Effector memory CD4-positive, alpha-beta T cell (primary cell): ENCODE data around the gene TTLL12.

Experiments
- DNase-seq, 3 donors: peaks; one replicate each; pipeline ENCODE4 v3.0.0-alpha.2; 2020
- H3K27ac ChIP-seq: 2 replicates; pipeline ENCODE4 v1.7.0; 2013; ENCODE audit warnings: mild to moderate bottlenecking, low read length, moderate library complexity; ENCODE audit not compliant: insufficient read depth, poor library complexity, severe bottlenecking
- H3K27me3 ChIP-seq: replicated peaks from 2 replicates; pipeline ENCODE4 v1.7.0; 2013; ENCODE audit warnings: mild to moderate bottlenecking, low read length; ENCODE audit not compliant: insufficient read depth, control insufficient read depth, poor library complexity, severe bottlenecking
- H3K36me3 ChIP-seq: 2 replicates; pipeline ENCODE4 v1.7.0; 2013; ENCODE audit warnings: mild to moderate bottlenecking, low read length, moderate library complexity; ENCODE audit not compliant: control insufficient read depth, insufficient read depth
- H3K4me1 ChIP-seq: 2 replicates; pipeline ENCODE4 v1.7.0; 2013; ENCODE audit warnings: low read length, mild to moderate bottlenecking; ENCODE audit not compliant: control insufficient read depth, insufficient read depth, poor library complexity, severe bottlenecking
- H3K4me3 ChIP-seq: 2 replicates; pipeline ENCODE4 v1.7.0; 2013; ENCODE audit warnings: low read length, low read depth, mild to moderate bottlenecking; ENCODE audit not compliant: insufficient read depth, poor library complexity, severe bottlenecking
- H3K9me3 ChIP-seq: 2 replicates; pipeline ENCODE4 v1.7.0; 2013; ENCODE audit warnings: mild to moderate bottlenecking, low read length, moderate library complexity; ENCODE audit not compliant: control insufficient read depth

The TTLL12 gene

GRCh38 chr22:43200555-43200954 lies 13.6 kb upstream of the TTLL12 start:
- H3K27ac ChIP-seq, result no peak overlapping the region
- no peak overlapping the region for H3K4me3 ChIP-seq
- no peak for DNase-seq
- no peaks in the 10 kb centered on the region for H3K9me3 ChIP-seq
- H3K4me1 ChIP-seq, result no peaks in the 10 kb centered on the region
- no peaks in the 10 kb centered on the region for H3K36me3 ChIP-seq
- H3K27me3 ChIP-seq, result no peaks in the 10 kb centered on the region

GRCh38 chr22:43200031-43200430 lies 13.1 kb upstream of the TTLL12 start:
- H3K4me1 ChIP-seq, result no peaks in the 10 kb centered on the region
- no peak overlapping the region for H3K27ac ChIP-seq
- no peaks in the 10 kb centered on the region for H3K27me3 ChIP-seq
- no peak for DNase-seq
- H3K9me3 ChIP-seq, result no peaks in the 10 kb centered on the region
- H3K4me3 ChIP-seq, result no peak overlapping the region
- no peaks in the 10 kb centered on the region for H3K36me3 ChIP-seq

DNA sequence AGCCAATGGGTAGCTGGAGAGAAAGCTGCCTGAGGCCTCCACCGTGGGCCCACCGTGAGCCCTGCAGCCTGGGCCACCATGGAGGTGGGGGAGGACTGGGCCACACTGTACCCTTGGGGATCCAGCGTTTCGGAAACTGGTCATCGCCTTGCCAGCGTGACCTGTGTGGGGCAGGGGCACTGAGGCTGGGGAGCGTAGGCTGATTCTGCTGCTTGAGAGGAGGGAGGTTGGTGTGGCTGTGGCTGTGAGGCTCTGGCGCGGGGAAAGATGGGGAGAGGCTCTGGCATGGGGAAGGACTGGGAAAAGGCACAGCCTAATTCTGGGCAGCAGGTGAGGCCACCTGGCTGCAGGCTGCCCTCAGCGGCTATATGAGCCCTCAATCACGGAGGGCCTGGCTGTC lies 12.6 kb upstream of the TTLL12 start:
- no peak for DNase-seq
- no peaks in the 10 kb centered on the region for H3K4me1 ChIP-seq
- H3K27me3 ChIP-seq, result no peaks in the 10 kb centered on the region

GRCh38 chr22:43198936-43199335 lies 12.0 kb upstream of the TTLL12 start:
- H3K4me1 ChIP-seq, result no peaks in the 10 kb centered on the region
- no peak overlapping the region for H3K27ac ChIP-seq
- no peaks in the 10 kb centered on the region for H3K27me3 ChIP-seq
- H3K36me3 ChIP-seq, result no peaks in the 10 kb centered on the region
- DNase-seq, result no peak
- no peaks in the 10 kb centered on the region for H3K9me3 ChIP-seq
- H3K4me3 ChIP-seq, result no peak overlapping the region

More for the DNA sequence above, 12.6 kb upstream of the TTLL12 start:
- H3K36me3 ChIP-seq, result no peaks in the 10 kb centered on the region
- H3K4me3 ChIP-seq, result no peak overlapping the region
- no peaks in the 10 kb centered on the region for H3K9me3 ChIP-seq
- H3K27ac ChIP-seq, result no peak overlapping the region

GRCh38 chr22:43198126-43198525 lies 11.2 kb upstream of the TTLL12 start:
- H3K4me1 ChIP-seq, result no peaks in the 10 kb centered on the region
- no peaks in the 10 kb centered on the region for H3K36me3 ChIP-seq
- no peak for DNase-seq
- H3K4me3 ChIP-seq, result no peak overlapping the region
- H3K9me3 ChIP-seq, result no peaks in the 10 kb centered on the region
- H3K27me3 ChIP-seq, result no peaks in the 10 kb centered on the region
- H3K27ac ChIP-seq, result no peak overlapping the region

DNA sequence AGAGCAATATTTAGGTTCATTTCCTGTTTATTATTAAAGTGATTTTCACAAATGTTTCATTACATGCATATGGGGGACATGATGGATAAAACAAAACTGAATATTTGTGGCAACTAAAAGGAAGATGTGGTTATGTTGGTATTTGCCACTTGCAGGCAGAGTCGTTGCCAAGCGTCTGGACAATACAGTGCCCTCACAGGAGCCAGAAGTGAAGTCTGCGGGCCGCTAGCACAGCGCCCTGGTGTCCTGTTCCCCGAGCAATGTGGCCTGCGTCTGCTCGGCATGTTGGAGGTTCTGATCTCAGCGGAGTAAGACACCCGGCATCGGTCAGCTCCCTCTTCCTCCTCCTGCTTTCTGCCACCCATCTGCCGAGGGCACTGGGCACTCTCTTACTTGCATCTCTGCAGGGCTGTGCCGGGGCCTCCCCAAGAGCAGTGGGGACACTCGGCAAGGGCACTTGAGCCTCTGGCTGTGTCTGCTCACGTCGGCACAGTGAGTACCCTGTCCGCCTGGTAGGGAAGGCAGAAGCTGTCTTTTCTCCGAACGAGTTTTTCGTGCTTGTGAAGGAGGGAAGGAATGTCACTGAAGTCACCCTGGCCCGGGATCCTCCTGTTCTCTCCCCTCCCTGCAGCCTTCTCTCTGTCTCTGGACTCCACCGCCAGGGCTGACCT lies 10.5 kb upstream of the TTLL12 start:
- Histone ChIP-seq H3K27ac (no peak overlapping the region), H3K27me3 (no peaks in the 10 kb centered on the region), H3K36me3 (no peaks in the 10 kb centered on the region), H3K4me3 (no peak overlapping the region), H3K4me1 (no peaks in the 10 kb centered on the region), H3K9me3 (no peaks in the 10 kb centered on the region)
- no peak for DNase-seq

DNA sequence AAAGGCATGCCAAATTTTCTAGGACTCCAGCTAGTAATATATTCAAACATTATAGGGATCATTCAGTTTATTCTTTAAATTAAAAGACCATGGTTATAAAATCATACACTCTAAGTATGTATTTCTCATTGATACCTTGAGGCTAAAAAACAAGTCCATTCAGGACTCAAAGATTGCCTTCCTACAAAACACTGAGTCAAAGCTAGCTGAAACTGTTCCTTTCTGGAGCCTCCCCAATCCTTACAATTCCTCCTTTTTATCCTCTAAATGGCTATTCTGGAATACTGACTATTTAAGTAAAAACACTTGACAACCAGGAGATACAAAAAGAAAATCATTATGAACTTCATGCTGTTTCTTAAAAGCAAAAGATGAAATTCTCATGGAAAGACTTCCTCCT lies 4.9 kb upstream of the TTLL12 start:
- DNase-seq, result no peak
- Histone ChIP-seq H3K9me3 (no peaks in the 10 kb centered on the region), H3K4me3 (no peak overlapping the region), H3K4me1 (peaks cover 3% of the 10 kb centered on the region), H3K36me3 (no peaks in the 10 kb centered on the region), H3K27me3 (no peaks in the 10 kb centered on the region), H3K27ac (no peak overlapping the region)

- Histone ChIP-seq H3K27me3 (no peaks in the 10 kb centered on the region), H3K27ac (no peak overlapping the region), H3K9me3 (no peaks in the 10 kb centered on the region), H3K4me1 (peaks cover 12% of the 10 kb centered on the region), H3K36me3 (no peaks in the 10 kb centered on the region), H3K4me3 (no peak overlapping the region)
- DNase-seq, result no peak
These were observed 2.1 kb upstream of the TTLL12 start for GRCh38 chr22:43188829-43189545.

DNA sequence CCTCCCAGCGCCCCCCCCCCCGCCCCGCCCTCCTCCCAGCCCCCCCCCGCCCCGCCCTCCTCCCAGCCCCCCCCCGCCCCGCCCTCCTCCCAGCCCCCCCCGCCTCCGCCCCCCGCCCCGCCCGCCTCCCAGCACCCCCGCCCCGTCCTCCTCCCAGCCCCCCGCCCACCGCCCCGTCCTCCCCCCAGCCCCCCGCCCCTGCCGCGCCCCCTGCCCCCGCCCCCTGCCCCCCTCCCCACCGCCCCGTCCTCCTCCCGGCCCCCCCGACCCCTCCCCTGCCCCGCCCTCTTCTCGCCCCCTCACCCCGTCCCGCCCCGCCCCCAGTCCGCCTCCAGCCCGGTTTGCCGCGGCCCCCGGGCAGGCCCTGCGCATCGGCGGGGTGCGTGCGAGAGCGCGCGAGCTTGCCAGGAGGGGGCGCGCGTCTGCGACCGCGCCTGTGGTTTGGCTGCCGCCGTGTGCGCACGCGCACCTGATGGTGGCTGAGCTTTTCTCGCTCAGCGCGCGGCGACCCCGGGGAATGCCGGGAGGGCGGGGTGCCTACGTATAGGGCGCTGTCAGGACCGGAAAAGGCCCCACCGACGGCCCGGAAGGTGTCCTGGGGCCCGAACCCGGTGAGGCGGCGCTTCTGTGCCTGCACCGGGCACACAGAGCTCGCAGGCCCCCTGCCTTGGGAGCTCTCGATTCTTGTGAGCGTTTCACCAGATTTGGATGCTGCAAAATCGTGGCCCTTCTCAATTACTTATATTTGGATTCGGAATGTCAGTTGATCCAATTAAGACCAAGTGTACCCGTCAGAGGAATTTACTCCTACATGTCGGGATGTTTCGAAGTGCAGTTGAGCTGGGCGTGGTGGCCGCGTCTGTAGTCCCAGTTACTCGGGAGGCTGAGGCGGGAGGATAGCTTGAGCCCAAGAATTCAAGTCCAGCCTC lies 501 bp upstream of the TTLL12 start:
- peak overlapping the region; percentile 50 for H3K4me3 ChIP-seq
- peaks cover 12% of the 10 kb centered on the region for H3K4me1 ChIP-seq
- DNase-seq, result peak; percentile 92 to 93 (median 93)
- H3K27ac ChIP-seq, result peak overlapping the region; percentile 98
- H3K9me3 ChIP-seq, result no peaks in the 10 kb centered on the region
- H3K36me3 ChIP-seq, result no peaks in the 10 kb centered on the region
- no peaks in the 10 kb centered on the region for H3K27me3 ChIP-seq
